NCI-H2227 (cell line): ENCODE measurements around the gene CCDC188.

ENCODE experiments used
- DNase-seq: peaks from one replicate; lab custom pipeline; 2025; ENCODE audit not compliant: unreplicated experiment; lab: John Stamatoyannopoulos, UW

Gene CCDC188

GRCh38 chr22:20151276-20151588 lies 377 bp upstream of the CCDC188 start:
- no peak for DNase-seq

- no peak for DNase-seq
These were observed 1.3 kb downstream of the CCDC188 start for GRCh38 chr22:20149257-20150250.

GRCh38 chr22:20148414-20148813 lies 2.4 kb downstream of the CCDC188 start:
- DNase-seq, result no peak

- DNase-seq, result no peak
These were observed 3.4 kb downstream of the CCDC188 start for GRCh38 chr22:20147237-20147988.

GRCh38 chr22:20146777-20147176 lies 4.1 kb downstream of the CCDC188 start:
- DNase-seq, result no peak

- DNase-seq, result no peak
These were observed 5.0 kb downstream of the CCDC188 start for GRCh38 chr22:20145832-20146223.

GRCh38 chr22:20145206-20145831 lies 5.5 kb downstream of the CCDC188 start:
- no peak for DNase-seq

- no peak for DNase-seq
These were observed 6.8 kb downstream of the CCDC188 start for GRCh38 chr22:20143883-20144665.

- DNase-seq, result no peak
These were observed 7.9 kb downstream of the CCDC188 start for GRCh38 chr22:20142711-20143621.

GRCh38 chr22:20141186-20142077 lies 9.4 kb downstream of the CCDC188 start:
- DNase-seq, result no peak

- no peak for DNase-seq
These were observed 10.3 kb downstream of the CCDC188 start for GRCh38 chr22:20140521-20140964.

- no peak for DNase-seq
These were observed 10.8 kb downstream of the CCDC188 start for GRCh38 chr22:20140107-20140445.

- DNase-seq, result no peak
These were observed 11.3 kb downstream of the CCDC188 start for GRCh38 chr22:20139391-20140106.

- DNase-seq, result no peak
These were observed 12.0 kb downstream of the CCDC188 start for GRCh38 chr22:20138868-20139267.

GRCh38 chr22:20138417-20138738 lies 12.5 kb downstream of the CCDC188 start:
- no peak for DNase-seq

- no peak for DNase-seq
These were observed 13.0 kb downstream of the CCDC188 start for GRCh38 chr22:20137671-20138416.

- no peak for DNase-seq
These were observed 13.7 kb downstream of the CCDC188 start for GRCh38 chr22:20137113-20137512.

- no peak for DNase-seq
These were observed 14.3 kb downstream of the CCDC188 start for GRCh38 chr22:20136603-20136873.
